ENCODE measurements around the gene DAGLB.
"Not testable (repeated sequence)": the region's sequence is repeated elsewhere in the genome, so short reads cannot be mapped to it uniquely, and the experiment has no call there.

DAGLB gene

GRCh38 chr7:6394114-6394513 is 53.6 kb downstream of the DAGLB start:
- no peak for DNase-seq

GRCh38 chr7:6393667-6394056 is 54.1 kb downstream of the DAGLB start:
- no peak for DNase-seq

- DNase-seq = no peak
These were observed 54.8 kb downstream of the DAGLB start for GRCh38 chr7:6392712-6393666.

- no peak for DNase-seq
These were observed 58.0 kb downstream of the DAGLB start for GRCh38 chr7:6389728-6390127.

- no peak for DNase-seq
These were observed 59.9 kb downstream of the DAGLB start for GRCh38 chr7:6387734-6388294.

GRCh38 chr7:6386779-6387178 is 61.0 kb downstream of the DAGLB start:
- DNase-seq = no peak

- no peak for DNase-seq
These were observed 61.7 kb downstream of the DAGLB start for GRCh38 chr7:6385909-6386560.

- no peak for DNase-seq
These were observed 62.5 kb downstream of the DAGLB start for GRCh38 chr7:6385110-6385781.

- DNase-seq = no peak
These were observed 63.4 kb downstream of the DAGLB start for GRCh38 chr7:6384327-6384726.

GRCh38 chr7:6382817-6383216 is 64.9 kb downstream of the DAGLB start:
- DNase-seq = no peak

GRCh38 chr7:6381846-6382245 is 65.9 kb downstream of the DAGLB start:
- not testable (repeated sequence) for DNase-seq

GRCh38 chr7:6380310-6381095 is 67.3 kb downstream of the DAGLB start:
- DNase-seq = no peak

GRCh38 chr7:6379886-6380285 is 67.9 kb downstream of the DAGLB start:
- no peak for DNase-seq

GRCh38 chr7:6378556-6378955 is 69.2 kb downstream of the DAGLB start:
- DNase-seq = not testable (repeated sequence)

GRCh38 chr7:6376820-6377219 is 70.9 kb downstream of the DAGLB start:
- DNase-seq = no peak

GRCh38 chr7:6375348-6376101 is 72.2 kb downstream of the DAGLB start:
- peak; percentile 18 for DNase-seq

- no peak for DNase-seq
These were observed 80.0 kb downstream of the DAGLB start for GRCh38 chr7:6367701-6368211.

- no peak for DNase-seq
These were observed 82.3 kb downstream of the DAGLB start for GRCh38 chr7:6365451-6365850.

GRCh38 chr7:6360841-6361240 is 86.9 kb downstream of the DAGLB start:
- no peak for DNase-seq

GRCh38 chr7:6359734-6360133 is 88.0 kb downstream of the DAGLB start:
- no peak for DNase-seq

All from activated CD4-positive, alpha-beta T cell treated with anti-CD3 and anti-CD28 coated beads, Interleukin-2, amount 50 U/mL, for 1 hour (primary cell).